Measurements from ENCODE around the gene EXOSC5.
A peak's percentile ranks its signal among the peaks of the same experiment; 100 is the strongest.

EXOSC5 gene

GRCh38 chr19:41399525-41399924 lies 2.4 kb upstream of the EXOSC5 start:
- H3K36me3 ChIP-seq (ENCODE audit: insufficient read depth, low read length): no peaks in the 10 kb centered on the region
- H3K4me2 ChIP-seq (ENCODE audit: low read depth, low read length, poor library complexity, severe bottlenecking): peak overlapping the region; percentile 98
- H3K4me1 ChIP-seq (ENCODE audit: insufficient read depth, low read length, poor library complexity, severe bottlenecking): peaks cover 19% of the 10 kb centered on the region
- peak overlapping the region; percentile 97 for H3K4me3 ChIP-seq (ENCODE audit: low read length, poor library complexity, severe bottlenecking)
- H4K20me1 ChIP-seq (ENCODE audit: insufficient read depth, low read length, poor library complexity, severe bottlenecking): peaks cover 3% of the 10 kb centered on the region
- no peaks in the 10 kb centered on the region for H3K9me3 ChIP-seq (ENCODE audit: insufficient read depth, low read depth, low read length)
- no peaks in the 10 kb centered on the region for H3F3A ChIP-seq (ENCODE audit: low read depth)
- H3K79me2 ChIP-seq (ENCODE audit: insufficient read depth, low read length): peaks cover 59% of the 10 kb centered on the region
- no peak overlapping the region for H2AFZ ChIP-seq (ENCODE audit: low read length)
- no peaks in the 10 kb centered on the region for H3K27me3 ChIP-seq (ENCODE audit: insufficient read depth, low read length, poor library complexity, severe bottlenecking)
- H3K9me2 ChIP-seq (replicated peaks; ENCODE audit: low read depth, low read length): no peaks in the 10 kb centered on the region
- TF ChIP-seq EZH2phosphoT487 (IDR thresholded peaks at IDR 0.05; ENCODE audit: borderline replicate concordance): no peak
- TF ChIP-seq CTCF (conservative IDR thresholded peaks at IDR 0.05; ENCODE audit: low read length): no peak
- H3K9ac ChIP-seq (ENCODE audit: low read depth, low read length, poor library complexity, severe bottlenecking): peak overlapping the region; percentile 95

- Histone ChIP-seq H3K36me3 (ENCODE audit: insufficient read depth, low read length) (no peaks in the 10 kb centered on the region), H3K27me3 (ENCODE audit: insufficient read depth, low read length, poor library complexity, severe bottlenecking) (no peaks in the 10 kb centered on the region), H3K4me3 (ENCODE audit: low read length, poor library complexity, severe bottlenecking) (peak overlapping the region; percentile 97), H3K79me2 (ENCODE audit: insufficient read depth, low read length) (peaks cover 59% of the 10 kb centered on the region), H3K9me3 (ENCODE audit: insufficient read depth, low read depth, low read length) (no peaks in the 10 kb centered on the region), H2AFZ (ENCODE audit: low read length) (no peak overlapping the region), H3K9ac (ENCODE audit: low read depth, low read length, poor library complexity, severe bottlenecking) (peak overlapping the region; percentile 95), H3K4me1 (ENCODE audit: insufficient read depth, low read length, poor library complexity, severe bottlenecking) (peaks cover 19% of the 10 kb centered on the region), H4K20me1 (ENCODE audit: insufficient read depth, low read length, poor library complexity, severe bottlenecking) (peaks cover 3% of the 10 kb centered on the region), H3F3A (ENCODE audit: low read depth) (no peaks in the 10 kb centered on the region), H3K9me2 (replicated peaks; ENCODE audit: low read depth, low read length) (no peaks in the 10 kb centered on the region), H3K4me2 (ENCODE audit: low read depth, low read length, poor library complexity, severe bottlenecking) (peak overlapping the region; percentile 98)
- no peak for TF ChIP-seq CTCF (conservative IDR thresholded peaks at IDR 0.05; ENCODE audit: low read length)
- no peak for TF ChIP-seq EZH2phosphoT487 (IDR thresholded peaks at IDR 0.05; ENCODE audit: borderline replicate concordance)
These were observed 1.9 kb upstream of the EXOSC5 start for GRCh38 chr19:41399091-41399490.

GRCh38 chr19:41398598-41398997 lies 1.4 kb upstream of the EXOSC5 start:
- Histone ChIP-seq H3K9me2 (replicated peaks; ENCODE audit: low read depth, low read length) (no peaks in the 10 kb centered on the region), H3K79me2 (ENCODE audit: insufficient read depth, low read length) (peaks cover 61% of the 10 kb centered on the region), H3F3A (ENCODE audit: low read depth) (no peaks in the 10 kb centered on the region), H3K4me1 (ENCODE audit: insufficient read depth, low read length, poor library complexity, severe bottlenecking) (peaks cover 19% of the 10 kb centered on the region), H3K4me3 (ENCODE audit: low read length, poor library complexity, severe bottlenecking) (peak overlapping the region; percentile 97), H3K27me3 (ENCODE audit: insufficient read depth, low read length, poor library complexity, severe bottlenecking) (no peaks in the 10 kb centered on the region), H3K4me2 (ENCODE audit: low read depth, low read length, poor library complexity, severe bottlenecking) (peak overlapping the region; percentile 98), H2AFZ (ENCODE audit: low read length) (no peak overlapping the region), H3K9me3 (ENCODE audit: insufficient read depth, low read depth, low read length) (no peaks in the 10 kb centered on the region), H3K9ac (ENCODE audit: low read depth, low read length, poor library complexity, severe bottlenecking) (peak overlapping the region; percentile 95), H3K36me3 (ENCODE audit: insufficient read depth, low read length) (no peaks in the 10 kb centered on the region), H4K20me1 (ENCODE audit: insufficient read depth, low read length, poor library complexity, severe bottlenecking) (peaks cover 3% of the 10 kb centered on the region)
- TF ChIP-seq EZH2phosphoT487 (IDR thresholded peaks at IDR 0.05; ENCODE audit: borderline replicate concordance) (no peak), CTCF (conservative IDR thresholded peaks at IDR 0.05; ENCODE audit: low read length) (no peak)
